ENCODE measurements around the gene CTSA.

DNA sequence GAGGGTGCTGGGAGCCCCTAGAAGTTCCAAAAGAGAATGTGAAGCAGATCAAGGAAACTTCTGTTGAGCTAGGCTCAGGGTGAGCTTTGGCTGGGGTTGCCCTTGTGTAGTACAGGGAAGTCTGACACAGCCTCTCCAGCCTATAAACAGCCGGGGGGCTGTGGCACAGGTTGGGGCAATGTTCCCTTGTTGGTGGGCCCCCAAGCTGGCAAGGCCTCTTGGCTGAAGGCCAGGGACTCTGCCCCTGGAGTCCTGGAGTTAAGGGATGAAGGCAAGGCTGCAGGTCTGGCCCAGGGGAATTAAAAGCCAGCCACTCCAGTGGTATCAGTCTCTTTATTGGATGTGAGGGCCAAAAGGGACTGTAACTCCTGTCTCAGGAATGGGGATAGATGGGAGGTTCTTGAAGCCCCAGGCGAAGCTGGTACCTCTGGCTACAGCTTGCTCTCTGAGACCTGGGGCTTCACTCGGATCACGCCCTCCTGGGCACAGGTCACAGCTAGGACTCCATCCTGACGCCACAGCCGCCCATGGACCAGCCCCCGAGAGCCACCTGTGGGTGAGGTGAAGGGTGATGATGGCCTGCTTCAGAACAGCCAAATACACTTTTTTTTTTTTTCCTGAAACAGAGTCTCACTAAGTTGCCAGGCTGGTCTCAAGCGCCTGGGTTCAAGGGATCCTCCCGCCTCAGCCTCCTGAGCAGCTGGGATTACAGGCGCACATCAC is 49.6 kb upstream of the CTSA start:
- TF ChIP-seq, protein P1, sequence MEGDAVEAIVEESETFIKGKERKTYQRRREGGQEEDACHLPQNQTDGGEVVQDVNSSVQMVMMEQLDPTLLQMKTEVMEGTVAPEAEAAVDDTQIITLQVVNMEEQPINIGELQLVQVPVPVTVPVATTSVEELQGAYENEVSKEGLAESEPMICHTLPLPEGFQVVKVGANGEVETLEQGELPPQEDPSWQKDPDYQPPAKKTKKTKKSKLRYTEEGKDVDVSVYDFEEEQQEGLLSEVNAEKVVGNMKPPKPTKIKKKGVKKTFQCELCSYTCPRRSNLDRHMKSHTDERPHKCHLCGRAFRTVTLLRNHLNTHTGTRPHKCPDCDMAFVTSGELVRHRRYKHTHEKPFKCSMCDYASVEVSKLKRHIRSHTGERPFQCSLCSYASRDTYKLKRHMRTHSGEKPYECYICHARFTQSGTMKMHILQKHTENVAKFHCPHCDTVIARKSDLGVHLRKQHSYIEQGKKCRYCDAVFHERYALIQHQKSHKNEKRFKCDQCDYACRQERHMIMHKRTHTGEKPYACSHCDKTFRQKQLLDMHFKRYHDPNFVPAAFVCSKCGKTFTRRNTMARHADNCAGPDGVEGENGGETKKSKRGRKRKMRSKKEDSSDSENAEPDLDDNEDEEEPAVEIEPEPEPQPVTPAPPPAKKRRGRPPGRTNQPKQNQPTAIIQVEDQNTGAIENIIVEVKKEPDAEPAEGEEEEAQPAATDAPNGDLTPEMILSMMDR (IDR thresholded peaks at IDR 0.05; ENCODE audit: low read depth, low read length, poor library complexity, severe bottlenecking), result no peak
- no peak for TF ChIP-seq EZH2phosphoT487 (IDR thresholded peaks at IDR 0.05; ENCODE audit: borderline replicate concordance, low read length)
